Upper lobe of right lung (tissue), 1 donor: Measurements from ENCODE around the gene TJP1. TPM values are rescaled to one million over a fixed set of nuclear protein-coding genes. Genes with fewer than 3 reads are reported as not detected.

Experiments used
- ATAC-seq: fragments of 200-7000 bp; cut with Tn5 transposase; one replicate; pipeline ENCODE4 v1.9.1; 2020; ENCODE audit warnings: mild to moderate bottlenecking, moderate library complexity
- DNase-seq: peaks from one replicate; pipeline ENCODE4 v3.0.0-alpha.2; 2020
- H3K27ac ChIP-seq: fragments of 200-600 bp; one replicate; pipeline ENCODE4 v1.8.0; 2022
- H3K27me3 ChIP-seq: fragments of 200-600 bp; one replicate; pipeline ENCODE4 v1.8.0; 2022; ENCODE audit warnings: mild to moderate bottlenecking
- H3K36me3 ChIP-seq: fragments of 200-600 bp; one replicate; pipeline ENCODE4 v1.8.0; 2022
- H3K4me1 ChIP-seq: fragments of 200-600 bp; one replicate; pipeline ENCODE4 v1.8.0; 2022
- H3K4me3 ChIP-seq: fragments of 200-600 bp; one replicate; pipeline ENCODE4 v1.8.0; 2022; ENCODE audit warnings: mild to moderate bottlenecking
- H3K9me3 ChIP-seq: fragments of 200-600 bp; one replicate; pipeline ENCODE4 v1.8.0; 2022
- CTCF ChIP-seq: fragments of 200-600 bp; IDR thresholded peaks from one replicate; pipeline ENCODE4 v1.8.0; 2022; ENCODE audit warnings: antibody characterized with exemption
- intact Hi-C: fragments of 100-400 bp; cut with DNase I; formaldehyde crosslinking; loops from one replicate; pipeline ENCODE4 v1.11.0; 2022
- total RNA-seq: library from RNA; stranded (reverse); fragmentation: NEBNext Ultra II Directional; extraction: Animal tissue kit (Norgen Biotek cat#: 25700); gene quantifications from one replicate; pipeline ENCODE4 v1.2.1, GENCODE V29; 2021
- donor health status: DM: no; HTN: yes; CAD: no; lungs with severe emphysema.

Gene TJP1
- total RNA-seq, 1 donor from 2014 or later, result 147 TPM

- DNase-seq (no peak), ATAC-seq (no peak)
- Histone ChIP-seq H3K27ac (no peak overlapping the region), H3K27me3 (no peaks in the 10 kb centered on the region), H3K4me3 (no peak overlapping the region), H3K4me1 (no peaks in the 10 kb centered on the region), H3K36me3 (no peaks in the 10 kb centered on the region), H3K9me3 (no peaks in the 10 kb centered on the region)
- no peak for TF ChIP-seq CTCF
- intact Hi-C loops, result no loop called here
Observed at GRCh38 chr15:29656636-29657475, 165.4 kb downstream of the TJP1 start.

GRCh38 chr15:29652595-29652994, 169.7 kb downstream of the TJP1 start:
- intact Hi-C loops, result no loop called here
- Histone ChIP-seq H3K4me1 (no peaks in the 10 kb centered on the region), H3K4me3 (no peak overlapping the region), H3K27me3 (no peaks in the 10 kb centered on the region), H3K27ac (no peak overlapping the region), H3K36me3 (no peaks in the 10 kb centered on the region), H3K9me3 (no peaks in the 10 kb centered on the region)
- no peak for TF ChIP-seq CTCF
- no peak for DNase-seq
- ATAC-seq, result peak; percentile 41

DNA sequence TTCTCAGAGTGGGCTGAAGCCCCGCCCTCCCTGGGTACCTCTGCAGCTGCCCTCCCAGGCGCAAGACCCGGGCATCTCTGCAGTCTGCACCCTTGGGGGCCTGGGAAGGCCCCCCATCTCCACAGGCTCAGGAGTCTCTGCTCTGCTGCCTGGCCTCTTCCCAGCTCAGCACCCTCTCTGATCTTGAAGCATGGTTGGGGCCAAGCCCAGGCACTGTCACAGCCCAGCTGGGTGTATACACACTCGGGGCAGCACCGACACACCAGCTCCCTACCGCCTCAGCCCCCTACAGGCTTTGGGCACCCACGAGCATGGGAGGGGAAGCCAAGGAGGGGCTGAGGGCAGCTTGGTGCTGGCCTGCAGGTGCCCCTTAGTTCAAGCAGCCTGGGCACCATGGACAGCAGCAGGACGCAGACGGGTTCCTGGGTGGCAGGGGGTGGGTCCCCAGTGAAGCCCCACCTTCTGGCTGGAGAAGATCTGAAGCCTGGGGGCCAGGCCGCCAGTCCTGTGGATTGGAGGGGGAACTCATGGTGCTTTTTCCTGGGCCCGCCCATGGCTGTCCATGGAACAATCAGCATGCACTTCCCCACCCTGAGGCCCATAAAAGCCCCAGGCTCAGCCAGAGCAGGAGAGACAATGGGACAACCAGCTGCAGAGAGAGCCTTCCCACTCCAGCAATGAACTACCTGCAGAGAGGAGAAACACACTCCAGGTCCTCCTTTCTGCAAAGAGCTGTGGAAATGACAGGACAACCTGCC, 170.6 kb downstream of the TJP1 start:
- no peak overlapping the region for H3K4me3 ChIP-seq
- no peaks in the 10 kb centered on the region for H3K9me3 ChIP-seq
- TF ChIP-seq CTCF, result no peak
- H3K36me3 ChIP-seq, result no peaks in the 10 kb centered on the region
- DNase-seq (no peak), ATAC-seq (peak; percentile 47)
- no peak overlapping the region for H3K27ac ChIP-seq
- intact Hi-C loops, result no loop called here
- no peaks in the 10 kb centered on the region for H3K27me3 ChIP-seq
- no peaks in the 10 kb centered on the region for H3K4me1 ChIP-seq
